IPS DF 4.7 (cell line): Measurements from ENCODE around the gene NRBF2.
"Not testable (repeated sequence)": the region's sequence is repeated elsewhere in the genome, so short reads cannot be mapped to it uniquely, and the experiment has no call there.

Experiments used
- DNase-seq: peaks from one replicate; pipeline ENCODE4 v3.0.0-alpha.2; 2013; ENCODE audit warnings: low spot score; ENCODE audit errors: extremely low read depth

NRBF2 gene

GRCh38 chr10:63116452-63117072, 16.6 kb upstream of the NRBF2 start:
- DNase-seq, result no peak

DNA sequence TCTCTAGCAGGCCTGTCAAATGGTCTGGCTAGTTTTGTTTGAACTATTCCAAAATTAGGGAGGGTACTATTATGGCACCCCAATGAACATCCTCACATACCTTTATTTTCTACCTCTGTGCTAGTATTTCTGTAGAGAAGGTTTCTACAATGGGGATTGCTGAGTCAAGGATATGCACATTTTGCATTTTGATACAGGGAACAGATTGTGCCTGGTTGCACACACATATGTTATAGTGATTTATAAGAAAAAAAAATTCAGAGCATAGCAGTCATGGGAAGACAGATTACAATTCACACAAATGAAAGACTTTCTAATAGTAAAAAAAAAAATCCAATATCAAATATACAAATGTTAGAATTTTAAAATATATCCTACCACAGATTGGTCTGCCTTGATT, 14.1 kb upstream of the NRBF2 start:
- DNase-seq, result no peak

DNA sequence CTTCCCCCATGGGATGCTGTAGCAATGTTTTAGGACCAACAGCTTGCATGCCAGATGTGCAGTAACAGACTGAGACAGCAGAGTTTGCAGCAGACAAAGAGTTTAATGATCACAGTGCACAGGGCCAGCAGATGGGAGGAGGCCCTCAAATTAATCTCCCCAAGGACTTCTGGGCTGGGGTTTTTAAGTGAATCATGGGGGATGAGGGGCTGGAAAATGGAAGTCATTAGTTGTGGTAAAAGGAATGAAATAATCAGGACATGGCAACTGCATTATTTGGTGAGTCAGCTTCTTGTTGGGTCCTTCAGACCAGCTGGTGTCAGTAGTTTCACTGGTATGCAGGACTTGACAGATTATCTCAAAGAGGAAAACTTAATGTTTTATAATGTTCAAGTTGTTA, 12.6 kb upstream of the NRBF2 start:
- no peak for DNase-seq

- DNase-seq, result no peak
These were observed 9.3 kb upstream of the NRBF2 start for GRCh38 chr10:63123727-63124362.

- DNase-seq, result no peak
These were observed 7.7 kb upstream of the NRBF2 start for GRCh38 chr10:63125459-63125858.

DNA sequence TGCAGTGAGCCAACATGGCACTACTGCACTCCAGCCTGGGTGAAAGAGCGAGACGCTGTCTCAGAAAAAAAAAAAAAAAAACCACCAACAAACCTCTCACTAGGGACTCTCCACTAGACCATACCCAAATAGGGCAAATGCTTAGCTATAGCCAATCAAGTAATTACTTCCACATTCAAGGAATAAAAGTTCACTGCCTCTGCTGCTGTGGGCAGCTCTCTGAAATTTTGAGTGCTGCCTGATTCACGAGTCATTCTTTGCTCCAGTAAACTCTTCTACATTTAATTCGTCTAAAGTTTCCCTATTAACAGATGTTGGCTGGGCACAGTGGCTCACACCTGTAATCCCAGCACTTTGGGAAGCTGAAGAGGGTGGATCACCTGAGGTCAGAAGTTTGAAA, 4.7 kb upstream of the NRBF2 start:
- no peak for DNase-seq

DNA sequence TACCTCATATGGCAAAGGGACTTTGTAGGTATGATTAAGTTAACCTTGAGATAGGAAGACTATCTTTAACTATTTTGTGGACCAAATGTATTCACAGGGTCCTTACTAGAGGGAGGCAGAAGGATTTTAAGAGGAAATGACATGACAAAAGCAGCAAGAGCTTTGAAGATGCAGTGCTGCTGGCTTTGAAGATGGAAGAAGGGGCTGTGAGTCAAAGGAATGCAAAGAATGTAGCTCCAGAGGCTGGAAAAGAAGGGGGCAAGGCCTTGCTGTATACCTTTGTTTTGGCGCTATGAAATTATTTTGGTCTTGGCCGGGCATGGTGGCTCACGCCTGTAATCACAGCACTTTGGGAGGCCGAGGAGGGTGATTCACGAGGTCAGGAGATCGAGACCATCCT, 3.2 kb upstream of the NRBF2 start:
- DNase-seq, result no peak

DNA sequence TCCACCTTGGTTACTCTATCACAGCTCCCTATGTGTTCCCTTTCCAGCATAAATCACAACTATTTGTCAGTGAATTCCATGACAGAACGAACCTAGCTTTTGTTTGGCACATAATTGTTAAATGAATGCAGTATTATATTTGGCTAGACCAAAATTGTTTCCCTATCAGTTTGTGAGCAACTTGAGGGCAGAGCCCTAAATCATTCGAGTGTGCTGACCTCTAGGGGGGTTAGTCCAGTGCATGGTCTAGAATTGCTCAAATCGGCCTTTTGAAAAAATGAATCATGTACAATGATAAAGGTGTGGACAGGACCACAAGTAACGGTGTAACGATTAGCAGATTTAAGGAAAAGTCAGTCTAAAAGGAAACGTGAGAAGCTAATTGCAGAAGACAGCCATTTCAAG, 475 bp upstream of the NRBF2 start:
- DNase-seq, result no peak

DNA sequence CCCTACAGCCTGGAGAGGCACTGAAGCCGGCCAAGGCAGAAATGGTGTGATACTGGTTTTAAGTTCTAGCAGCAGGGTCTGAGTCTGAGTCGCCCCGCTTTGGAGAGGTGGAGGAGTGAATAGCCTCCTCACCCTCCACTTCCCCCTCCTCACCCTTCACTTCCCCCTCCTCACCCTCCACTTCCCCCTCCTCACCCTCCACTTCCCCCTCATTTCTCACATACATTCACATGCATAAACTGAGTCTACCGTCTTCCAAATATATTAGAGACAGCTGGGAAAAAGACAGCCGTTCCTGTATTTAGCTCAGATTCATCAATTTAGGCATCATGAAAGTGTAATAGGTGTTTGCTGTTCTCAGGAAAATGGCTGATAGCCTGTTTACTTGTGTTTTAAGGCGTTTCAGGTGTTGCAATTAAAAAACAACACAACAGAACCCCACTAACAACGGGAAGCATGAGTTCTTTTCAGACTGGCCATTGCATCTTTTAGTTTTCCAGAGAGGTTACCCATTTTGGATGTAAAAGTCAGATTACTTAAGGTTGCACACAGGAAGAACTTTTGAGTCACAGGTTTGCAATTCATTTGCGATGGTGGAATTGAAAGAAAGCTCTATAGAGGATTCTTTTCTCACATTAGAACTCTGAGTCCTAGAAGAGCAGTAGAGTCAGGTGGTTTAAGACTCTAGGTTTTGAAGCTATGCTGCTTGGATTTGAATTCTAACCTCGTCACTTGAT, 861 bp downstream of the NRBF2 start:
- DNase-seq, result no peak

DNA sequence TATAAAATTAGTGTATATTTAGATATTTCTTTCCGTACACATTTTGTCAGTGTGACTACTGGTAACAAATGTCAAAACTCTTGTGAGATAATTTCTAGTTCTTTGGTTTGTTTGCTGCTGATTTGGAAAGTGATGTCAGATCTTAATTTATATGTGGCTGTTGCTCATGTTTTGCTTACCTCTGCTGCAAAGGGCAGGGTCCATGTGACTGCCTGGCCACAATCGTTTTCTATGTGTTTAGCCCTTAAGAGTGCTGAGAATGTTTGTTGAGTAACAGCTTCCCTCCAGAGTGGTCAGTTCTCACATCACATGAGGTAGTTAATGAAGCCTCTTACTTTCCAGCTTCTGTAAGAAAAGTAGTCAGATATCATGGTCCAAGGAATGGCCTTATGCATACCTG, 4.2 kb downstream of the NRBF2 start:
- DNase-seq, result no peak

GRCh38 chr10:63140077-63140476, 6.9 kb downstream of the NRBF2 start:
- DNase-seq, result no peak

- DNase-seq, result no peak
These were observed 9.0 kb downstream of the NRBF2 start for GRCh38 chr10:63142136-63142535.

DNA sequence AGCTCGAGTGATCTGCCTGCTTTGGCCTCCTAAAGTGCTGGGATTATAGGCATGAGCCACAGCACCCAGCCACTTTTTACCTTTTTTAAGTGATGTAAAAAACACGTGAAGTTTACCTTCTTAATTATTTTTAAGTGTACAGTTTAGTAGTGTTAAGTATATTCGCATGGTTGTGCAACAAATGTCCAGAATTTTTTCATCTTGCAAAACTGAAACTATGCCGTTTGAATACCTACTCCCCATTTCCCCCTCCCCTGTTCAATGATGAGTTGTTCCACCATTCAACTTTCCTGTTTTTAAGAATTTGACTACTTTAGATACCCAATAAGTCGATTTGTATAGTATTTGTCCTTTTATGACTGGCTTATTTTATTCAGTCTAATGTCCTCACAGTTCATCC, 10.9 kb downstream of the NRBF2 start:
- no peak for DNase-seq

DNA sequence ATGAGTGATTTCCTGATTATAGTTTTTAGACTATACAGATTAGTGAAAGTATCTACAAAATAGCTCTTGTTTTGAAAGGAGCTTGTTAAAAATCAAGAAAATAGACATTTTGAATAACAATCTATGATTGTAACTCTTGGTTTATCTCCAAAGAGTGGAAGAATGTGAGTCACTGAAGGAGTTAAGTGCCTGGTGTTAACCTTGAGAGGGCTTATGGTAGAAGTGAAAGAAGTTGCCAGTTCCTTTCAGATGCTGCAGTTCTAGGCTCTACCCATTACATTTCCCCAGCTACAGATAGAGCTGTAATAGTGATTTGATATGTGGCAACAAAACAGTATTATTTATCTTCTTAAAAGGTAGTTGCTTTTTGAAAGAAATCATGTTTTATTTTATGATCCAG, 12.7 kb downstream of the NRBF2 start:
- DNase-seq, result no peak

GRCh38 chr10:63146503-63146902, 13.4 kb downstream of the NRBF2 start:
- DNase-seq, result no peak

- DNase-seq, result no peak
These were observed 17.6 kb downstream of the NRBF2 start for GRCh38 chr10:63150745-63151144.

DNA sequence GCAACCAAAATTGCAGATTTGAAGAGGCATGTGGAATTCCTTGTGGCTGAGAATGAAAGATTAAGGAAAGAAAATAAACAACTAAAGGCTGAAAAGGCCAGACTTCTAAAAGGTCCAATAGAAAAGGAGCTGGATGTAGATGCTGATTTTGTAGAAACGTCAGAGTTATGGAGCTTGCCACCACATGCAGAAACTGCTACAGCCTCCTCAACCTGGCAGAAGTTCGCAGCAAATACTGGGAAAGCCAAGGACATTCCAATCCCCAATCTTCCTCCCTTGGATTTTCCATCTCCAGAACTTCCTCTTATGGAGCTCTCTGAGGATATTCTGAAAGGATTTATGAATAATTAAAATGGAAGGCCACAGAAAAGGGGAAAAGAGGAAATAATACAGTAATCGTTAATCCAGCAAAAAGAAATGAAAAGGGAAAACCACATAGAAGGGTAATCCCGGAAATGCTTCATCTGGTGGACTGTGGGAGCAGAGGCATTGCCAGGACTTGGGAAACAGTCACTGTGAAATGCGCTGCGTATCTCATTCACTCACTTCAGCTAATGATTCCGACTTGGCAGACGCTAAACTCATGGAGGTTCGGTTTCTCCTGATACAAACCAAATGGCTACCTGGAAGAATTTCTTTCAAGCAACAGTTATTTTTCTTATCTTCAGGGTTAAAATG, 20.9 kb downstream of the NRBF2 start:
- DNase-seq, result not testable (repeated sequence)

DNA sequence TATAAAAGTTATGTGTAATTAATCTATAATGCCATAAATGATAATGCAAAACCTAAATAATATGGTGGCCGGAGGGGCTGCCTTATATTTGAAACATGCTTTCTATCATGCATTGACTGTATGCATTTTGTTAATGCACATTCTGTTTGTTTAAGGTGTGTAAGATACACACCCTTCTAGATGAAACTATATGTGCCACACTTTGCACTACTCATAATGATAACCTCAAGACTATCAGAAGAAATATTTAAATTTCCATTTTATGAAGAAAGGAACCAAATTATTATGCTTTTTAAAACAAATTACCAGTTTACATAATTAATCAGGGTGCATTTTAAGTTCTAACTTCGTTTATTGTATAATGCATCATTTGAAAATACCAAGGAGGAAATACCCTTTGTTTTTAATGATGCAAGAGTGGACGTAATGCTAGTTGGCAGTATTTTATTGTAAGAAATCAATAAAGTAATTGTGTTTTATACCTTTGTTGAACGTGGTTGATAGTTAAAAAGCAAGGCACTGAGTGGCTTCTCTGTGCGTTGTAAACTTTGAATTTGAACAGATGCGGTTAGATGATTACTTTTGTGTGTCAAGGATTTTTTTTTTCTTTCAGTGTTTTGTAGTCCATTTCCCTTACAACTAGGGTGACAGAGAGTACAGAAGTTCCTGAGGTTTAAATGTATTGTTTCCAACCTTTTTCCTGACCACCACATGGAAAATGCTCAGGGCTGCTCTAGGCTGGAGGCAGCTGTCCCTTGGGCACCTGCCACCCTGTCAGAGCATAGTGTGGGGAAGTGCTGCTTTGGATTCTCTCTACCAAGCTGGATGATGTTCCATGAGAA, 21.6 kb downstream of the NRBF2 start:
- DNase-seq, result no peak

DNA sequence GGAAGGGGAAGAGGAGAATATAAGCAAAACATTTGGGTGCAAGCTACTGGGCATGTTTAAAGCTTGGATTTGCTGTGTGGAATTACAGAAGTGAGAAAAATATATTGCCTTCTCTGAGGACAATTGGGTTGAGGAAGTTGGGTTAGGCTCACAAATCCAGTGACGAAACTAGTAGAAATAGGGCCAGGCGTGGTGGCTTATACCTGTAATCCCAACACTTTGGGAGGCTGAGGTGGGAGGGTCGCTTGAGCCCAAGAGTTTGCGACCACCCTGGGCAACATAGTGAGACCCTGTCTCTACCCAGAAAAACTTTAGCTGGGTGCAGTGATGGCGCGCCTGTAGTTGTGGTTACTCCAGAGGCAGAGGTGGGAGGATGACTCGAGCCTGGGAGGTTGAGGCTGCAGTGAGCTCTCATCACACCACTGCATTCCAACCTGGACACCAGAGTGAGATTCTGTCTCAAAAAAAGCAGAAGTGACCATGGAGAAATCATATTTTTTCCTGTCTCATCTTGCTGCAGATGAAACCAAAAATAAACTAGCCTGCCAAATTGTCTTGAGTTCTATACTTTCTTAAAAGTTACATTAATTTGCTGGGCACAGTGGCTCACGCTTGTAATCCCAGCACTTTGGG, 22.4 kb downstream of the NRBF2 start:
- DNase-seq, result no peak

- DNase-seq, result no peak
These were observed 23.1 kb downstream of the NRBF2 start for GRCh38 chr10:63156236-63156635.
